Stomach smooth muscle (tissue), 2 donors: ENCODE measurements around the gene TEDC1.

Experiments
- H3K27ac ChIP-seq: one replicate; pipeline ENCODE4 v1.7.0; 2013; ENCODE audit warnings: mild to moderate bottlenecking, low read length, inconsistent platforms
- H3K27me3 ChIP-seq, 2 donors: one replicate each; pipeline ENCODE4 v1.7.0; 2013; ENCODE audit warnings: low read length in 2 of 2; ENCODE audit not compliant: insufficient read depth in 2 of 2, control insufficient read depth in 1 of 2
- H3K36me3 ChIP-seq, 2 donors: one replicate each; pipeline ENCODE4 v1.7.0; 2013; ENCODE audit warnings: low read length in 2 of 2; ENCODE audit not compliant: control insufficient read depth in 2 of 2, insufficient read depth in 2 of 2
- H3K4me1 ChIP-seq: one replicate; pipeline ENCODE4 v1.7.0; 2013; ENCODE audit warnings: low read length; ENCODE audit not compliant: control insufficient read depth, insufficient read depth
- H3K4me3 ChIP-seq, 2 donors: one replicate each; pipeline ENCODE4 v1.7.0; 2013; ENCODE audit warnings: low read length in 2 of 2
- H3K9ac ChIP-seq, 2 donors: one replicate each; pipeline ENCODE4 v1.7.0; 2013; ENCODE audit warnings: low read length in 2 of 2, mild to moderate bottlenecking in 1 of 2
- H3K9me3 ChIP-seq, 2 donors: one replicate each; pipeline ENCODE4 v1.7.0; 2013; ENCODE audit warnings: low read length in 2 of 2; ENCODE audit not compliant: control insufficient read depth in 2 of 2
- donor health status: healthy.
- donor health status: Pancreatic carcinoma.

TEDC1 gene

GRCh38 chr14:105495101-105495989 is 4.3 kb downstream of the TEDC1 start:
- H3K4me3 ChIP-seq, result no peak overlapping the region
- no peak overlapping the region for H3K9ac ChIP-seq
- H3K27ac ChIP-seq, result no peak overlapping the region

GRCh38 chr14:105495990-105496830 is 5.2 kb downstream of the TEDC1 start:
- peaks cover 8% of the 10 kb centered on the region for H3K4me1 ChIP-seq
- no peak overlapping the region for H3K4me3 ChIP-seq
- no peaks in the 10 kb centered on the region for H3K9me3 ChIP-seq
- H3K9ac ChIP-seq, result no peak overlapping the region
- H3K27me3 ChIP-seq, result no peaks in the 10 kb centered on the region
- no peak overlapping the region for H3K27ac ChIP-seq
- no peaks in the 10 kb centered on the region for H3K36me3 ChIP-seq

More at GRCh38 chr14:105495101-105495989, 4.3 kb downstream of the TEDC1 start:
- Histone ChIP-seq H3K9me3 (no peaks in the 10 kb centered on the region), H3K4me1 (peaks cover 11% of the 10 kb centered on the region), H3K27me3 (no peaks in the 10 kb centered on the region), H3K36me3 (no peaks in the 10 kb centered on the region)

- H3K9me3 ChIP-seq, result no peaks in the 10 kb centered on the region
- H3K9ac ChIP-seq, result no peak overlapping the region
- no peak overlapping the region for H3K27ac ChIP-seq
- H3K36me3 ChIP-seq, result no peaks in the 10 kb centered on the region
- no peak overlapping the region for H3K4me3 ChIP-seq
- no peaks in the 10 kb centered on the region for H3K27me3 ChIP-seq
- peaks cover under 1% of the 10 kb centered on the region for H3K4me1 ChIP-seq
Observed at GRCh38 chr14:105496831-105497591, 6.0 kb downstream of the TEDC1 start.

- Histone ChIP-seq H3K27ac (no peak overlapping the region), H3K36me3 (no peaks in the 10 kb centered on the region), H3K9ac (no peak overlapping the region), H3K27me3 (no peaks in the 10 kb centered on the region), H3K4me3 (no peak overlapping the region), H3K9me3 (no peaks in the 10 kb centered on the region), H3K4me1 (no peaks in the 10 kb centered on the region)
Observed at GRCh38 chr14:105497671-105498429, 6.8 kb downstream of the TEDC1 start.

DNA sequence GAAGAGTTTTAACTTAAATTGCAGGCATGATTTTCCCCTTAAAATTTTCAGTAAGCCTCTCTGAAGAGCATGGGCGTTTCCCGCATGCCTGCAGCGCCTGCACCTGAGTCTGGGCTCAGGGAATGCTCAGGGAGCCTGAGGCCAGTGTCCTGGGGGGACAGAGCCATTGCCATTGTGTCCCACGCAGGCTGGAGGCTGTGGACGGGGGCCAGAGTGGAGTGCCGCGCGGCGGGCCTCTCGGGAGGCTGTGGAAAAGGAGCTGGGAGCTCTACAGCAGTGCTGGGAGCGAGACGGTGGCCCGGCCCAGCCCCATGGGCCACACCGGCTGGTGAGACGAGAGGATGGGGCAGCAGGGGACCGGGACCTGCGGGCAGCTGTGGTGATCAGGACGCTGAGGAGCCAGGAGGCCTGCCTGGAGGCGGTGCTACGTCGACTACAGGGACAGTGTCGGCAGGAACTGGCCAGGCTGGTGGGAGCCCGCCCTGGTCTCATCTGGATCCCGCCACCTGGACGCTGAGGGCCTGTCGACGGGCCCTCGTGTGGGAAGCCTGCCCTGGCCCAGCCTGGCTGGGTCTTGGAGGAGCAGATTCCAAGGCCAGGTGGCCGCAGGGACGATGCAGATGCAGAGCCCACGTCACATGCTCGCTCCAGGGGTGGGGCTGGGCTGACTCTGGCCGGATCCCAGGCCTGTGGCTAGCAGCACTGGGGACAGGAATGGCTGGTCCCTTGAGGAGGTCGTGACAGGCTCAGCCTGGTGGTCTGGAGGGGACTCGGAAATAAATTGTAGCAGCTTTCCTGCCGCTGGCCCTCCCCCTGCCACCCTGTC is 7.6 kb downstream of the TEDC1 start:
- H3K4me3 ChIP-seq, result no peak overlapping the region
- no peak overlapping the region for H3K27ac ChIP-seq
- no peaks in the 10 kb centered on the region for H3K27me3 ChIP-seq
- H3K9me3 ChIP-seq, result no peaks in the 10 kb centered on the region
- no peak overlapping the region for H3K9ac ChIP-seq
- H3K4me1 ChIP-seq, result no peaks in the 10 kb centered on the region
- no peaks in the 10 kb centered on the region for H3K36me3 ChIP-seq

GRCh38 chr14:105499256-105500035 is 8.4 kb downstream of the TEDC1 start:
- no peak overlapping the region for H3K4me3 ChIP-seq
- H3K9ac ChIP-seq, result no peak overlapping the region
- H3K9me3 ChIP-seq, result no peaks in the 10 kb centered on the region
- no peaks in the 10 kb centered on the region for H3K27me3 ChIP-seq
- H3K4me1 ChIP-seq, result no peaks in the 10 kb centered on the region
- no peak overlapping the region for H3K27ac ChIP-seq
- H3K36me3 ChIP-seq, result no peaks in the 10 kb centered on the region

DNA sequence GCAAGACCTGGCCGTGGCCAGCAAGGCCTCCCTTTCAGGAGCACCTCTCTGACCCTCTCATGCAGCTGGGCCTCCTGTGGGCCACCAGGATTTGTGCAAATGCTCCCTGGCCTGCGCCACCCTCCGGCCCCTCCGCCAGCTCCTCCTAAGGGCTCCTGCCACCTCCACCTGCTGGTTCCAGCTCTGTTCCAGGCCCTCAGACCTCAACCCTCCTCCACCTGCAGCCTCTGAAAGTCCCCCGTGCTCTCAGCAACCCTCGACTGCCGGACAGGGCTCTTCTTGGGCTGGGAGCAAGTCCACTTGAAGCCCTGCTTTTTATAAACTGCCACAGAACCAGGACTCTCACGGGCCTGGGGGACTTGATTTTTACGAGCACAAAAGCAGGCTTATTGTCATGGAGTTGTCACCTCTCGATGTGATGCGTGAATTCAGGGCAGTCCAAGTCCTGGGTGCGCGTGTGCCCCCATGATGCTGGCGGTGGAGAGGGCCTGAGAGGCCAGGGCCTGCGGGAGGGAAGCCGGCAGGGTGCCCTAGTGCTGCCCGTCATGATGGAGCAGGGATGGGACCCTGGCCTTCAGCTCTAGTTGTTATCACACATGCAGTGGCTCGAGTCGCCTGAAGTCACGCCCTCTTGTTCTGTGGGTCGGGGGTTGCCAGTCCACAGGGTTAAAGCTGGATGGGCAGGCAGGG is 9.1 kb downstream of the TEDC1 start:
- no peak overlapping the region for H3K9ac ChIP-seq
- no peak overlapping the region for H3K27ac ChIP-seq
- no peaks in the 10 kb centered on the region for H3K4me1 ChIP-seq
- H3K4me3 ChIP-seq, result no peak overlapping the region
- no peaks in the 10 kb centered on the region for H3K27me3 ChIP-seq
- H3K9me3 ChIP-seq, result no peaks in the 10 kb centered on the region
- H3K36me3 ChIP-seq, result no peaks in the 10 kb centered on the region

GRCh38 chr14:105500726-105501101 is 9.7 kb downstream of the TEDC1 start:
- Histone ChIP-seq H3K9ac (no peak overlapping the region), H3K9me3 (no peaks in the 10 kb centered on the region), H3K27me3 (no peaks in the 10 kb centered on the region), H3K36me3 (no peaks in the 10 kb centered on the region), H3K4me3 (no peak overlapping the region), H3K4me1 (no peaks in the 10 kb centered on the region), H3K27ac (no peak overlapping the region)
